SK-N-SH treated with all-trans-retinoic acid at 6 μM for 48 hours (cell line): Measurements from ENCODE around the gene HDGFL3.
"Not testable (repeated sequence)": the region's sequence is repeated elsewhere in the genome, so short reads cannot be mapped to it uniquely, and the experiment has no call there.

Experiments
- ATAC-seq: fragments of 200-7000 bp; cut with Tn5 transposase; 3 replicates; pipeline ENCODE4 v1.9.1; 2020; ENCODE audit warnings: mild to moderate bottlenecking, moderate library complexity
- ARNTL ChIP-seq: fragments of 450-650 bp; formaldehyde crosslinking; IDR thresholded peaks from 2 replicates; pipeline ENCODE4 v1.5.0; 2020; ENCODE audit warnings: low read depth, mild to moderate bottlenecking, moderate library complexity, borderline replicate concordance
- BACH2 ChIP-seq: fragments of 250-450 bp; sonication (Bioruptor Pico); IDR thresholded peaks from 2 replicates; pipeline ENCODE4 v1.9.0; 2021; ENCODE audit warnings: mild to moderate bottlenecking, borderline replicate concordance
- CREB5 ChIP-seq: fragments of 250-450 bp; sonication (Bioruptor Pico); IDR thresholded peaks from 2 replicates; pipeline ENCODE4 v1.5.1; 2020; ENCODE audit warnings: low read depth, mild to moderate bottlenecking, moderate library complexity
- CSDC2 ChIP-seq: fragments of 250-450 bp; sonication (Bioruptor Pico); IDR thresholded peaks from 2 replicates; pipeline ENCODE4 v1.5.0; 2020; ENCODE audit warnings: mild to moderate bottlenecking, moderate library complexity
- CSRNP3 ChIP-seq: fragments of 250-450 bp; sonication (Bioruptor Pico); IDR thresholded peaks from 2 replicates; pipeline ENCODE4 v1.5.1; 2021; ENCODE audit warnings: mild to moderate bottlenecking, moderate library complexity
- ESRRG ChIP-seq: fragments of 250-450 bp; sonication (Bioruptor Pico); IDR thresholded peaks from 2 replicates; pipeline ENCODE4 v1.6.1; 2021; ENCODE audit warnings: mild to moderate bottlenecking
- ISL1 ChIP-seq: fragments of 250-450 bp; sonication (Bioruptor Pico); IDR thresholded peaks from 2 replicates; pipeline ENCODE4 v2.1.2; 2022; ENCODE audit warnings: mild to moderate bottlenecking, moderate library complexity
- OSR1 ChIP-seq: fragments of 250-450 bp; sonication (Bioruptor Pico); IDR thresholded peaks from 2 replicates; pipeline ENCODE4 v1.8.0; 2022; ENCODE audit warnings: moderate library complexity, mild to moderate bottlenecking, inconsistent platforms
- PATZ1 ChIP-seq: fragments of 250-450 bp; sonication (Bioruptor Pico); IDR thresholded peaks from 2 replicates; pipeline ENCODE4 v1.8.0; 2020; ENCODE audit warnings: mild to moderate bottlenecking, moderate library complexity, borderline replicate concordance
- PPARA ChIP-seq: fragments of 250-450 bp; sonication (Bioruptor Pico); IDR thresholded peaks from 2 replicates; pipeline ENCODE4 v1.5.0; 2020; ENCODE audit warnings: mild to moderate bottlenecking, borderline replicate concordance
- RARB ChIP-seq: fragments of 250-450 bp; sonication (Bioruptor Pico); IDR thresholded peaks from 2 replicates; pipeline ENCODE4 v1.8.0; 2021; ENCODE audit warnings: mild to moderate bottlenecking, moderate library complexity
- SNAI2 ChIP-seq: fragments of 250-450 bp; sonication (Bioruptor Pico); IDR thresholded peaks from 2 replicates; pipeline ENCODE4 v1.5.0; 2020; ENCODE audit warnings: mild to moderate bottlenecking, moderate library complexity
- TOX ChIP-seq: fragments of 250-450 bp; sonication (Bioruptor Pico); IDR thresholded peaks from 2 replicates; pipeline ENCODE4 v1.8.0; 2021; ENCODE audit warnings: mild to moderate bottlenecking, moderate library complexity, borderline replicate concordance
- ZC3H10 ChIP-seq: fragments of 250-450 bp; sonication (Bioruptor Pico); IDR thresholded peaks from 2 replicates; pipeline ENCODE4 v1.5.1; 2021; ENCODE audit warnings: mild to moderate bottlenecking, moderate library complexity
- ZFP30 ChIP-seq: fragments of 450-650 bp; formaldehyde crosslinking; IDR thresholded peaks from 2 replicates; pipeline ENCODE4 v1.5.0; 2022; ENCODE audit warnings: mild to moderate bottlenecking, moderate library complexity
- ZNF565 ChIP-seq: fragments of 450-650 bp; formaldehyde crosslinking; conservative IDR thresholded peaks from 2 replicates; pipeline ENCODE4 v1.5.0; 2020; ENCODE audit warnings: low read depth, mild to moderate bottlenecking, moderate library complexity
- ZNF8 ChIP-seq: fragments of 450-650 bp; formaldehyde crosslinking; IDR thresholded peaks from 2 replicates; pipeline ENCODE4 v1.5.0; 2020; ENCODE audit warnings: mild to moderate bottlenecking, moderate library complexity
- TF ChIP-seq, protein P1 (sequence below): fragments of 250-450 bp; sonication (Bioruptor Pico); IDR thresholded peaks from 2 replicates; pipeline ENCODE4 v1.8.0; 2021; ENCODE audit warnings: low read depth, mild to moderate bottlenecking, moderate library complexity, borderline replicate concordance
- TF ChIP-seq, protein P2 (sequence below): fragments of 250-450 bp; sonication (Bioruptor Pico); IDR thresholded peaks from 2 replicates; pipeline ENCODE4 v1.5.0; 2020; ENCODE audit warnings: mild to moderate bottlenecking, moderate library complexity

HDGFL3 gene

GRCh38 chr15:83155942-83156341, 51.7 kb downstream of the HDGFL3 start:
- no peak for ATAC-seq
- no peak for TF ChIP-seq PPARA (CRISPR knock-in tag)

GRCh38 chr15:83153288-83153687, 54.3 kb downstream of the HDGFL3 start:
- no peak for ATAC-seq
- TF ChIP-seq PATZ1 (no peak), ARNTL (CRISPR knock-in tag) (no peak), CSRNP3 (CRISPR knock-in tag) (no peak), CSDC2 (CRISPR knock-in tag) (no peak), PPARA (CRISPR knock-in tag) (no peak), ZNF8 (CRISPR knock-in tag) (no peak), ZFP30 (CRISPR knock-in tag) (no peak), BACH2 (no peak), TOX (CRISPR knock-in tag) (no peak), SNAI2 (CRISPR knock-in tag) (no peak), CREB5 (CRISPR knock-in tag) (no peak), ZC3H10 (no peak)
- TF ChIP-seq, protein P1, sequence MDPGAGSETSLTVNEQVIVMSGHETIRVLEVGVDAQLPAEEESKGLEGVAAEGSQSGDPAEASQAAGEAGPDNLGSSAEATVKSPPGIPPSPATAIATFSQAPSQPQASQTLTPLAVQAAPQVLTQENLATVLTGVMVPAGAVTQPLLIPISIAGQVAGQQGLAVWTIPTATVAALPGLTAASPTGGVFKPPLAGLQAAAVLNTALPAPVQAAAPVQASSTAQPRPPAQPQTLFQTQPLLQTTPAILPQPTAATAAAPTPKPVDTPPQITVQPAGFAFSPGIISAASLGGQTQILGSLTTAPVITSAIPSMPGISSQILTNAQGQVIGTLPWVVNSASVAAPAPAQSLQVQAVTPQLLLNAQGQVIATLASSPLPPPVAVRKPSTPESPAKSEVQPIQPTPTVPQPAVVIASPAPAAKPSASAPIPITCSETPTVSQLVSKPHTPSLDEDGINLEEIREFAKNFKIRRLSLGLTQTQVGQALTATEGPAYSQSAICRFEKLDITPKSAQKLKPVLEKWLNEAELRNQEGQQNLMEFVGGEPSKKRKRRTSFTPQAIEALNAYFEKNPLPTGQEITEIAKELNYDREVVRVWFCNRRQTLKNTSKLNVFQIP (CRISPR knock-in tag), result no peak
- TF ChIP-seq, protein P2, sequence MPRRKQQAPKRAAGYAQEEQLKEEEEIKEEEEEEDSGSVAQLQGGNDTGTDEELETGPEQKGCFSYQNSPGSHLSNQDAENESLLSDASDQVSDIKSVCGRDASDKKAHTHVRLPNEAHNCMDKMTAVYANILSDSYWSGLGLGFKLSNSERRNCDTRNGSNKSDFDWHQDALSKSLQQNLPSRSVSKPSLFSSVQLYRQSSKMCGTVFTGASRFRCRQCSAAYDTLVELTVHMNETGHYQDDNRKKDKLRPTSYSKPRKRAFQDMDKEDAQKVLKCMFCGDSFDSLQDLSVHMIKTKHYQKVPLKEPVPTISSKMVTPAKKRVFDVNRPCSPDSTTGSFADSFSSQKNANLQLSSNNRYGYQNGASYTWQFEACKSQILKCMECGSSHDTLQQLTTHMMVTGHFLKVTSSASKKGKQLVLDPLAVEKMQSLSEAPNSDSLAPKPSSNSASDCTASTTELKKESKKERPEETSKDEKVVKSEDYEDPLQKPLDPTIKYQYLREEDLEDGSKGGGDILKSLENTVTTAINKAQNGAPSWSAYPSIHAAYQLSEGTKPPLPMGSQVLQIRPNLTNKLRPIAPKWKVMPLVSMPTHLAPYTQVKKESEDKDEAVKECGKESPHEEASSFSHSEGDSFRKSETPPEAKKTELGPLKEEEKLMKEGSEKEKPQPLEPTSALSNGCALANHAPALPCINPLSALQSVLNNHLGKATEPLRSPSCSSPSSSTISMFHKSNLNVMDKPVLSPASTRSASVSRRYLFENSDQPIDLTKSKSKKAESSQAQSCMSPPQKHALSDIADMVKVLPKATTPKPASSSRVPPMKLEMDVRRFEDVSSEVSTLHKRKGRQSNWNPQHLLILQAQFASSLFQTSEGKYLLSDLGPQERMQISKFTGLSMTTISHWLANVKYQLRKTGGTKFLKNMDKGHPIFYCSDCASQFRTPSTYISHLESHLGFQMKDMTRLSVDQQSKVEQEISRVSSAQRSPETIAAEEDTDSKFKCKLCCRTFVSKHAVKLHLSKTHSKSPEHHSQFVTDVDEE (CRISPR knock-in tag), result no peak

GRCh38 chr15:83144771-83145170, 62.9 kb downstream of the HDGFL3 start:
- no peak for TF ChIP-seq RARB (CRISPR knock-in tag)
- TF ChIP-seq SNAI2 (CRISPR knock-in tag), result no peak
- TF ChIP-seq ZC3H10, result no peak
- no peak for ATAC-seq

DNA sequence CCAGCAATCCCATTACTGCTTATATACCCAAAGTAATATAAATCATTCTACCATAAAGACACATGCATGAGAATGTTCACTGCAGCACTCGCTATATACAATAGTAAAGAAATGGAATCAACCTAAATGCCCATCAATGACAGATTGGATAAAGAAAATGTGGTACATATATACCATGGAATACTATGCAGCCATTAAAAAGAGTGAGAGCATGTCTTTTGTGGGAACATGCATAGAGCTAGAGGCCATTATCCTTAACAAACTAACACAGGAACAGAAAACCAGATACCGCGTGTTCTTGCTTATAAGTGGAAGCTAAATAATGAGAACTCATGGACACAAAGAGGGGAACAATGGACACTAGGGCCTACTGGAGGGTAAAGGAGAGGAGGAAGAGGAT, 65.5 kb downstream of the HDGFL3 start:
- TF ChIP-seq ZNF8 (CRISPR knock-in tag), result peak; percentile 86
- ATAC-seq, result not testable (repeated sequence)

DNA sequence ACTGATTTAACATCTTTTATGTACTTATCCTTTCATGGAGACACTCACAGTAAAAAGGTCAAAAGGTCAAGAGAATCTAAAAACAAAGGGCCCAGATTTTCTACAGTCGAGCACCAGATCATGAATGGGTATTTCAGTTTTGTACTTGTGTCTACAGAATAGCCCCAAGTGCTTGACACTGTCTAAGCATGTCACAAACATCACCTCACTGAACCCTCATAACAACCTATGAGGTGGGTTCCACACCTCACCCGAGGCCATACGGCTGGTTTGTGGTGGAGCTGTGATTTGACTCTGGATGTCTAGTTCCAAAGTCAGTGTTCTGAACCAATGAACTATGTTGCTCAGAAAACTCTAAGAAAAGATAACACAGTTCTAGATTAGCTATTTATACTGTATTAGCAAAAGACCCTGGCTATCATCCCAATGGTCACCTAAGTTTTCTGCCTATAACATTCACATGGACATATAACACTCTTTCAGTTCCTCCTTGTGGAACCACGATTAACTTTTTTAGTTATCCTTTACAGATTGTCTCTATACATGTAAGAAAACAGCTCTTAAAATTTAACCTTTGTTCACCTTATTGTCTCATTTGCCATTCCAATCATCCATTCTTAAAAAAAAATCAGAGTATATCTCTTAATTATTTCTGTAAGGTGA, 74.6 kb downstream of the HDGFL3 start:
- no peak for ATAC-seq
- no peak for TF ChIP-seq ZFP30 (CRISPR knock-in tag)
- no peak for TF ChIP-seq ESRRG (CRISPR knock-in tag)
- TF ChIP-seq ISL1, result no peak
- no peak for TF ChIP-seq PATZ1
- no peak for TF ChIP-seq SNAI2 (CRISPR knock-in tag)
- TF ChIP-seq ZNF565 (CRISPR knock-in tag), result no peak
- TF ChIP-seq, protein P2 (CRISPR knock-in tag), result no peak
- TF ChIP-seq PPARA (CRISPR knock-in tag), result no peak
- TF ChIP-seq RARB (CRISPR knock-in tag), result no peak
- no peak for TF ChIP-seq OSR1
